ENCODE data around the gene TMEM52.

DNA sequence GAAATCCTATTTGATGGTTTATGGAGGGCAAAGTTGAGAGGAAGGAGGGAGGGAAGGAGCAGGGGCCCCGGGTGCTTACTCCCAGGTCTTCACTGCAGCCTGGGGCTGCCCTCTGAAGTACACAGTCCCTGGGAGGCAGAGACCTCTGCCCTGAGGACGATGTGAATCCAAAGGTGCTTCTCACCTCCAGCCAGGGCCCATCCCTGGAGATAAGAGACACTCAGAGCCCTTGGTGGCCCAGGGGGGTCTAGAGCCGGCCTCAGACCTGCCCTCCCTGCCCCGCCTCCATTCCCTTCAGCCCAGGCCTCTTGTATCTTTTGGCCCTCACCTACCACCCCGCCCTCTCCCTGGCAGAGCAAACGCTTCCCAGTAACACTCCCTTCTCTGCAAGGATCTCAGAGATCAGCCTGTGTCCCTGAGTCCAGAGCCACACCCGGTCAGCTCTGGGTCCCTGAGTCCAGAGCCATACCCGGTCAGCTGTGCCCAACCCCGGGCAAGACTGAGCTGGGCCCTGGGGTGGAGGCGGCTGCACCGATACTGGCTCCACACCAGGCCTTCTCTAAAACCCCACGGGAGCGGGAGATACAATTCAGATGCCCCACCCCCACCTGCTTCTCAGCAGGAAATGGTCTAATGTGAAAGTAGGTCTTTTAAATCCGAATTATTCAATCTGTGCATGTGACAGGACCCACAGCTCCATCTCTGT is 24.6 kb downstream of the TMEM52 start:
- TF ChIP-seq, protein P1, sequence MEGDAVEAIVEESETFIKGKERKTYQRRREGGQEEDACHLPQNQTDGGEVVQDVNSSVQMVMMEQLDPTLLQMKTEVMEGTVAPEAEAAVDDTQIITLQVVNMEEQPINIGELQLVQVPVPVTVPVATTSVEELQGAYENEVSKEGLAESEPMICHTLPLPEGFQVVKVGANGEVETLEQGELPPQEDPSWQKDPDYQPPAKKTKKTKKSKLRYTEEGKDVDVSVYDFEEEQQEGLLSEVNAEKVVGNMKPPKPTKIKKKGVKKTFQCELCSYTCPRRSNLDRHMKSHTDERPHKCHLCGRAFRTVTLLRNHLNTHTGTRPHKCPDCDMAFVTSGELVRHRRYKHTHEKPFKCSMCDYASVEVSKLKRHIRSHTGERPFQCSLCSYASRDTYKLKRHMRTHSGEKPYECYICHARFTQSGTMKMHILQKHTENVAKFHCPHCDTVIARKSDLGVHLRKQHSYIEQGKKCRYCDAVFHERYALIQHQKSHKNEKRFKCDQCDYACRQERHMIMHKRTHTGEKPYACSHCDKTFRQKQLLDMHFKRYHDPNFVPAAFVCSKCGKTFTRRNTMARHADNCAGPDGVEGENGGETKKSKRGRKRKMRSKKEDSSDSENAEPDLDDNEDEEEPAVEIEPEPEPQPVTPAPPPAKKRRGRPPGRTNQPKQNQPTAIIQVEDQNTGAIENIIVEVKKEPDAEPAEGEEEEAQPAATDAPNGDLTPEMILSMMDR (IDR thresholded peaks at IDR 0.05) = no peak
- TF ChIP-seq POLR2A (IDR thresholded peaks at IDR 0.05) (no peak), EP300 (IDR thresholded peaks at IDR 0.05) (no peak)
